HG03442 (cell line): ENCODE results near the gene PARD3.

Experiments used
- ATAC-seq: cut with Tn5 transposase; IDR thresholded peaks from one replicate; pipeline ENCODE4 v1.9.1; 2021; ENCODE audit warnings: mild to moderate bottlenecking, moderate library complexity; ENCODE audit not compliant: unreplicated experiment

PARD3 gene

GRCh38 chr10:34181553-34182300 lies 633.4 kb downstream of the PARD3 start:
- no peak for ATAC-seq

- ATAC-seq, result no peak
Measured at GRCh38 chr10:34180749-34181148, 634.3 kb downstream of the PARD3 start.

DNA sequence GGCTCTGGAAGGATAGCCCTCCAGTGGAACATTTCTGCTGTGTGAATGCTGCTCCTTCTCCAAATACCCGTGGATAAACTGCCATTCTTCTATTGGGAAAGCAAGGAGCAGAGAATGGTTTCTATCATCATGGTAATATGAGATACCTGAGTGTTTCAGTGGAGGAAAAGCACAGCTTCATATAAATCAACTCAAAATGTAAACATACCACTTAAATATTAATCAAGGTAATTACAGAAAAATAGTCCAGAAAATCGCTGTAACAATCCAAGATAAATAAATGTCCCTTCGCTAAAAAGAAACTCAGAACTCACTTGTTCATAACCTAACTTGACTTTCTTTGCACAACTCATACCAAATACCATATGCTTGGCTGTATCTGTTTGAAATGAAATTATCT lies 635.8 kb downstream of the PARD3 start:
- ATAC-seq, result no peak

- no peak for ATAC-seq
Measured at GRCh38 chr10:34178756-34179155, 636.3 kb downstream of the PARD3 start.

DNA sequence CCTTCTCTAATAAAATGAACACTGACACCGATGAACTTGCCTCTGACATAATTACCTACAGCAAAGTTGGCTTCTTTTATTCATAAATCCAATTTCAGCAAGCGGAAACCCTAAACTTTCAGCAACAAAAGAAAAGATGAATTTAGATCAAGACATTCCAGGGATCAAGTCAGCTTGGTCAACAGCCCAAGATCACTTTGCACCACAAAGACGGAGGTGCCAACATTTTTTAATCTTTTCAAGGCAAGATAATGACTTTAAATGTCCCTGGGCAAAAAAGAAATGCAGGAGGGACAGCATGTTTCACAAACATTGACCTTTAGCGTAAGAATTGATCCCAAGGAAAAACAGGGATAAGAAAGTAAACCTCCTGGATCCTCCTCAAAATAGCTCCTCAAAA lies 636.9 kb downstream of the PARD3 start:
- no peak for ATAC-seq

- ATAC-seq, result no peak
Measured at GRCh38 chr10:34177445-34177844, 637.7 kb downstream of the PARD3 start.

- ATAC-seq, result no peak
Measured at GRCh38 chr10:34176351-34176750, 638.7 kb downstream of the PARD3 start.

DNA sequence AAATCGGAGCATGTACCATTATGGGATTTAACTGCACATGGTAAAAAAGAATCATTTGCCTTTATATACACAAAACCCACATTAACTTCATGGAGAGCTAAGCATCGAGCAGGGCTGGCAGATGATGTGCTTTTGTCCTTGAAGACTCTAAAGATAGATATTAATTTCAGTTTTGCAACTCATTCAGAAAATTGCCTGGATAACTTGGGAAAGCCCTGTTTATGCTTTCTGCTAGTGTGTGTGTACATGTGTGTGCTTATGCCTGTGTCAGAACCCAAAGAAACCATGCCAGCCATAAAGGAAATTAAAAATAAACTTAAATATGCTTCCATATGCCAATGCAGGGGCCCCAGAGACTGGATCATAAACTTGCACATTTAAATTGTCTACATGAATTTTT lies 640.0 kb downstream of the PARD3 start:
- ATAC-seq, result no peak

- no peak for ATAC-seq
Measured at GRCh38 chr10:34172936-34173533, 642.1 kb downstream of the PARD3 start.

DNA sequence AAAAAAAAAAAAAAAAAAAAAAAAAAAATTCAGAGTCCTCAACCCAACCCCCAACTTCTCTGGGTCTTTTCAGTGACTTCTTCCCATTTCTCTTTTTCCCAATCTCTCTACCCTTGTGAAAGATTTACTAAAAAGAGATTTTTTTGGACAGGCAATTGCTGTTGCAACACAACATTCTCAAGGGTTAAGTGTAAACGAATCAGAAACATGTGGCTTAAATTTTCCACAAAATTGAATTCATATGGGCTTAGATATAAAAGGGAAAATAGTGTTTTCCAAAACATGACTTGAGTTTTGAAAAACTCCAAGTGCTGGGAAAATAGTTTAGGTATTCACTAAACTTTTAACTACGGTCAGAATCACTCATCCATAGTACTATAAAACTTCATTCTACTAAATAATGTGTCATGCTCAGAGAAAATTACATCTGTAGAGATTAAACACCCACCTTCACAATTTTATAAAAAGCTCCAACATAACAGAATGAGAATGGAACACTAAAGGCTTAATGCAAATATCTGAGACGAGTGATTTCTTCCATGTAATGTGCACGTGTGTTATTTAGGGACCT lies 643.1 kb downstream of the PARD3 start:
- no peak for ATAC-seq

GRCh38 chr10:34169677-34170076 lies 645.4 kb downstream of the PARD3 start:
- ATAC-seq, result no peak

DNA sequence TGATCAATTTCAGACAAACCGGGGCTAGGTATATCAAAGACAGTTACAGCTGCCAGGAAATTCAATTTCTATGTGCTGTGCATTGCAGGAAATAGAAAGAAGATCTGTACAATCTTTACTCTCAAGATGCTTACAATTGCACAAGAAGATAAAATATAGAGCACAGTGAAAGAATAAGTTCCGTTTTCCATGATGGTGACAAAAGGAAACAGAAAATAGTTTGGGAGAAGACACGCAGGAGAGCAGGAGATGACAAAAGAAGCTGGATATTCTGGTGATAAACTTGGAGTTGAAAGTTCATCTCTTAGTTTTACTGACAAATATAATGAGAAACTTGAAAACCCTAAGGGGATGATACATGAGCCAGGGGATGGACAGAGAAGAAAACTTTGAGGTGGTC lies 646.0 kb downstream of the PARD3 start:
- no peak for ATAC-seq

DNA sequence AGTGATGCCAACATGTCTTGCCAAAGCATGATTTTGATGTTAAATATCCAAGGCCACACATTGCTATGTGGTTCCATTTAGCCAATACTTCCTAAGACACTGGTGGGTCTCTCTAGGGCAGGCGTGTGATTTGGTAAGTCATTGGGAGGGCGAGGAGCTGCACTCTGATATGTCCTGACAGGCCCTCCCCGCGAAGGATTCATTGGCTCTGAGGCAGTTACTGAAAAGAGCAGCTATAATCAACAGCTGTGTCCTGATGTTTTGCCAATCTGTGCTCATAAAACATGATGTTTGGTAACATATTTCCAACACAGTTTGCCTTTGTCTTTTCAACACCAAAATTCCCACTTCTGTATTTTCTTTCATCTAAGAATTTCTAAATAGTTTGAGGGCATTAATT lies 646.7 kb downstream of the PARD3 start:
- ATAC-seq, result no peak

- ATAC-seq, result no peak
Measured at GRCh38 chr10:34166823-34167222, 648.3 kb downstream of the PARD3 start.

GRCh38 chr10:34166354-34166753 lies 648.7 kb downstream of the PARD3 start:
- ATAC-seq, result no peak

DNA sequence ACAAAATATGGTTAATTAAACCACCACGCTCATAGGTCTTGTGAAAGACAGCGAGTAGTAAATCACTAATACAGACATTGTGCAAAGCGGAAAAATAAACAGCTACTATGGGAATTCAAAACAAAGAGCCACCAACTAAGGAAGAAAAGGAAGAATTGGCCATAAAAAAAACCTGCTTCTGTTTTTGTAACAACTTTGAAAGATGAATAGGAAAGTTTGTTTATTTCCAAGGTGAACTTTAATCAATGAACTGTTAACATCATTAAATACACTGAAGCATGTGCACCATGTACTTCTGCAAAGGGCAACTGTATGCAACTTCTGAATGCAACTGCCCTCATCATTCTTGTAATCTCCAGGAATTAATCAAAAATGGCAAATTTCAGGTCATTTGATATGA lies 651.1 kb downstream of the PARD3 start:
- ATAC-seq, result no peak

DNA sequence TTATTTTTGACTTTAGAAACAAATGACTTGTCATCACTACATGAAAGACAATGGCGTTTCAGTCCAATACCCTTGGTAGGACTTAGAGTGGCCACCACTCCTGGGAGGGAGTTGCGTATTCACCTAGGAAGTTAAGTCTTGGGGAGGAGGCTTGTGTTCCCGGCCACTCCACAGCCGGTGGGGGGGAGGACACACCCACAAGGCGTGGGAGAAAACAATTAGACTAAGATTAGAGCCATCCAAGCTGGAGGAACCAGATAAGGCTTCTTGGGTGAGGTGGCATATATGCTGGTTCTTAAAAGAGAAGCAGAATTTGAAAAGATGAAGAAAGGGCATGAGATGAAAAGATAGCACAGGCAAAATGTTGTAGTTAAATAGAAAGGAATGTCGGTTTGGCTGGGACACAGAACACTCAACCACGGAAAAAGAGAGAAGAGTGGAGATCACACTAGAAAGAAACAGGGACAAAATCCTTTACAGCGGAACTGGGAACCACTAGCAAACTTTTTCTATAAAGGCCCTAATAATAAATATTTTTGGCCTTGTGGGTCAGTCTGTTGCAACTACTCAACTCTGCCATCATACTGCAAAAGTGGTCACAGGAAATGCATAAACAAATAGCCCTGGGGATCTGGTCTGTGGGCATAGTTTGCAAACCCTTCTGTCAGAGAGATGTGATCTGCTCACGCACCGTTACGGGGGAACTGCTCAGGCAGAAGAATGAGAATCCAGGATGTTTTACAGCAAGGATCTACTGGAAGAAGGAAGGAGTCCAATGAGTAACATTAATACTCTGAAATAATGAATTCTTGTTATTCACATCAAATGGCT lies 651.8 kb downstream of the PARD3 start:
- ATAC-seq, result no peak

GRCh38 chr10:34161777-34162370 lies 653.2 kb downstream of the PARD3 start:
- ATAC-seq, result no peak

DNA sequence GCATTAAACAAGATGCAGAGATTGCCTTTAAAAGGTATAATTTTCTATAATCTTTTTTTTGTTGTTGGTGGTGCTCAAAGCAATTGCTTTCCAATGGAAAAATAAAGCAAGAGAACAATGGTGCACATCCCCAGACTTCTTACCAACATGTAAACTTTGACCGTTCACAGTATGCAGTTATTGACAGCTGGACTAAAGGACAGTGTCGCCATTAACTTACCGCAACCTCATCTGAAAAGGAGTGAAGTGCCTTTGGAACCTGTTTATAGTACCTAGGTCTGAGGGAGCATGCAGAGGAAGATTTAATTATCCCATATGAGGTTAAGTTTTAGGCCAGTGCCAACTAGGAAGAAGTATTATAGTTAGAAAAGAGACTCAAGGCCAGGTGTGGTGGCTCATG lies 654.5 kb downstream of the PARD3 start:
- no peak for ATAC-seq

DNA sequence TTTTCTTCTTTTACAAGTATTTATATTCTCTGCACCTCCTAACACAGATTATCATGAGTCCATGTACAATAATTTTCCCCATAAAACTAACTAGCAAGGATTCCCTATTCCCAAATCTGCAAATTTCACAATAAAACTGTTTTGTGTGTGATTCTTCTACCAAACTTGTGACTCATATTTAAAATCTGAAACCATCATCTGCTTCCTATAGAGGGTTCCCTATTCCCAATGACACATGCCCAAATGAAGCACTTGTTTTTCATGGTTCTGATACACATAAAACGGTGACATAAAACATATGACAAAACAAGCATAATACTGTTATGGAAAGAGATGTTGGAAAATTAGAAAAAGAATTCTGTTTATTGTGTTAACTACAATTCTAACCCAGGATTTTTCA lies 657.6 kb downstream of the PARD3 start:
- ATAC-seq, result no peak

- ATAC-seq, result no peak
Measured at GRCh38 chr10:34156781-34157425, 658.2 kb downstream of the PARD3 start.
